HepG2 (cell line): ENCODE data around the gene SNX22. TPM values are rescaled to one million over a fixed set of nuclear protein-coding genes. Genes with fewer than 3 reads are reported as not detected.

ENCODE experiments used
- ATAC-seq: fragments of 200-7000 bp; cut with Tn5 transposase; 3 replicates; pipeline ENCODE4 v1.9.1; 2020; ENCODE audit warnings: mild to moderate bottlenecking, moderate library complexity
- BruUV-seq: library from RNA; stranded (reverse); fragments of 400-500 nt; replicated peaks from 2 replicates; lab custom pipeline; 2021; lab: Mats Ljungman, UMichigan
- CTCF ChIA-PET: fragments of 300-600 bp; formaldehyde crosslinking; extraction: SDS; loops from one replicate; lab custom pipeline; 2021; ENCODE audit warnings: low total read pairs, inconsistent platforms, low intra/inter-chr PET ratio; lab: Yijun Ruan, JAX
- POLR2A ChIA-PET: fragments of 350-600 bp; sonication (Branson Sonifier 250); formaldehyde crosslinking; loops from one replicate; lab custom pipeline; 2020; ENCODE audit warnings: antibody characterized with exemption, inconsistent platforms; lab: Yijun Ruan, JAX
- DNase-seq: peaks from one replicate; pipeline ENCODE4 v3.0.0-alpha.2; 2015; ENCODE audit warnings: low spot score
- FAIRE-seq: peaks from 3 replicates; lab custom pipeline; 2011; peaks lifted over from hg19 to GRCh38; lab: Jason Lieb, UNC
- H2AFZ ChIP-seq: one replicate; pipeline ENCODE4 v1.6.1; 2011; ENCODE audit warnings: low read length, inconsistent platforms
- H3K27ac ChIP-seq: fragments of 300-600 bp; 3 replicates; pipeline ENCODE4 v1.8.0; 2011; ENCODE audit warnings: mixed run types, mild to moderate bottlenecking, mixed read lengths, low read length, inconsistent platforms; ENCODE audit not compliant: insufficient read depth; ENCODE audit errors: extremely low read length
- H3K27me3 ChIP-seq, 2 experiments: fragments of 200-600 bp in 1 of 2; 2 replicates in 1 of 2; 3 replicates in 1 of 2; pipeline versions ENCODE4 v1.6.0 to v1.8.0; 2011; ENCODE audit warnings: low read length in 2 of 2, mild to moderate bottlenecking in 2 of 2, moderate library complexity in 2 of 2, inconsistent platforms in 1 of 2; ENCODE audit not compliant: insufficient read depth in 2 of 2, control insufficient read depth in 1 of 2
- H3K36me3 ChIP-seq, 2 experiments: fragments of 200-600 bp in 1 of 2; replicated peaks in 1 of 2; 2 replicates in 1 of 2; 3 replicates in 1 of 2; pipeline versions ENCODE4 v1.5.1 to v1.8.0; 2011; ENCODE audit warnings: low read length in 2 of 2, inconsistent platforms in 1 of 2; ENCODE audit not compliant: insufficient read depth in 2 of 2, control insufficient read depth in 1 of 2
- H3K4me1 ChIP-seq: 2 replicates; pipeline ENCODE4 v1.5.1; 2012; ENCODE audit warnings: low read length, inconsistent platforms; ENCODE audit not compliant: insufficient read depth
- H3K4me2 ChIP-seq: 2 replicates; pipeline ENCODE4 v1.6.0; 2011; ENCODE audit warnings: low read depth, low read length, inconsistent platforms
- H3K4me3 ChIP-seq, 3 experiments: fragments of 200-600 bp in 1 of 3; sonication (generic), shearing (Covaris generic) in 1 of 3; replicated peaks in 1 of 3; 2 replicates each; pipeline ENCODE4 v1.5.1; 2011 to 2016; ENCODE audit warnings: low read length in 3 of 3, inconsistent platforms in 2 of 3, low read depth in 2 of 3, mild to moderate bottlenecking in 2 of 3, control low read depth in 1 of 3, mixed read lengths in 1 of 3; ENCODE audit not compliant: insufficient read depth in 1 of 3
- H3K79me2 ChIP-seq: one replicate; pipeline ENCODE4 v1.6.1; 2011; ENCODE audit warnings: low read length, inconsistent platforms; ENCODE audit not compliant: insufficient read depth
- H3K9ac ChIP-seq: 2 replicates; pipeline ENCODE4 v1.6.0; 2011; ENCODE audit warnings: mild to moderate bottlenecking, low read depth, low read length, inconsistent platforms; ENCODE audit not compliant: insufficient read depth
- H3K9me3 ChIP-seq: 2 replicates; pipeline ENCODE4 v1.5.1; 2012; ENCODE audit warnings: mild to moderate bottlenecking, low read length
- H4K20me1 ChIP-seq: 2 replicates; pipeline ENCODE4 v1.6.0; 2011; ENCODE audit warnings: inconsistent platforms, mild to moderate bottlenecking, low read length, moderate library complexity; ENCODE audit not compliant: insufficient read depth
- RORA ChIP-seq: sonication (generic); formaldehyde crosslinking; IDR thresholded peaks from 2 replicates; pipeline ENCODE4 v1.5.0; 2020; ENCODE audit warnings: mild to moderate bottlenecking, missing genetic modification reagents, moderate library complexity
- TRIM22 ChIP-seq: fragments of 450-650 bp; IDR thresholded peaks from 2 replicates; pipeline ENCODE4 v1.6.1; 2017
- ZBTB10 ChIP-seq: sonication (generic); formaldehyde crosslinking; IDR thresholded peaks from 2 replicates; pipeline ENCODE4 v1.4.0; 2020; ENCODE audit warnings: missing genetic modification reagents, borderline replicate concordance
- ZFP36 ChIP-seq: fragments of 150-350 bp; IDR thresholded peaks from 2 replicates; pipeline ENCODE4 v1.6.1; 2018; ENCODE audit warnings: borderline replicate concordance, low read length, low read depth; ENCODE audit not compliant: partially characterized antibody
- ZNF503 ChIP-seq: sonication (generic); formaldehyde crosslinking; IDR thresholded peaks from 2 replicates; pipeline ENCODE4 v1.4.0; 2020; ENCODE audit warnings: missing genetic modification reagents
- ZNF639 ChIP-seq: conservative IDR thresholded peaks from 2 replicates; pipeline ENCODE4 v1.6.1; 2018; ENCODE audit warnings: missing genetic modification reagents
- WGBS: methylation state at CpG from one replicate; pipeline ENCODE4 v1.1.6; 2017; ENCODE audit warnings: low lambda C conversion rate; 5-methylcytosine and 5-hydroxymethylcytosine counted together
- in situ Hi-C: cut with HindIII; loops from 2 replicates; pipeline ENCODE4 v1.10.0; 2017; ENCODE audit warnings: low pct_unique_long_range_greater_than_20kb; ENCODE audit not compliant: extremely low pct_ligation_motif_present
- intact Hi-C: fragments of 100-400 bp; cut with micrococcal nuclease; formaldehyde crosslinking; loops from one replicate; pipeline ENCODE4 v1.10.0; 2022; ENCODE audit not compliant: unreplicated experiment
- polyA plus RNA-seq, 8 experiments: library from polyadenylated mRNA; depleted of rRNA in 3 of 8; stranded (reverse) in 7 of 8; unstranded in 1 of 8; fragments of >200 nt; fragmentation: Illumina TruSeq in 4 of 8; extraction: Trizol in 4 of 8; gene quantifications; 2 replicates each; pipeline versions ENCODE4 v1.2.1 to v1.2.3, GENCODE V29; 2011 to 2016; ENCODE audit warnings: low read depth in 4 of 8, missing spikeins in 1 of 8, mixed read lengths in 1 of 8; ENCODE audit not compliant: insufficient read depth in 1 of 8
- total RNA-seq, 5 experiments: library from RNA; depleted of rRNA; stranded (reverse); fragments of >200 nt; fragmentation: Illumina TruSeq; extraction: Trizol; gene quantifications; 2 replicates each; pipeline ENCODE4 v1.2.3, GENCODE V29; 2016; ENCODE audit warnings: low read depth in 1 of 5

Gene SNX22
- total and polyA plus RNA-seq, 2 of the 13 experiments (the other 11 are each of a cell fraction or from before 2014, with no cell fraction given), result 2.3 to 5.5 TPM

- H4K20me1 ChIP-seq, result no peaks in the 10 kb centered on the region
- BruUV-seq, result no TSS peak
- POLR2A ChIA-PET, result interaction anchor here (2.0 to 3.7 kb wide), 2 partner anchors 15 to 55 kb away, joined by 11 to 17 read pairs; partner anchors contain the start of genes CIAO2A and PPIB
- H3K36me3 ChIP-seq, result peaks cover 1 to 3% of the 10 kb centered on the region in 2 experiments; a peak in 1 of 5 replicates
- no peak overlapping the region for H3K4me2 ChIP-seq
- WGBS, result 73% methylated on average over 3 of the region's 3 CpGs
- no peak overlapping the region for H3K27ac ChIP-seq
- no peak for ATAC-seq
- in situ Hi-C loops, result no loop called here
- intact Hi-C loops, result no loop called here
- H3K9ac ChIP-seq, result no peak overlapping the region
- no peaks in the 10 kb centered on the region for H3K79me2 ChIP-seq
- no peaks in the 10 kb centered on the region for H3K27me3 ChIP-seq
- FAIRE-seq, result no peak
- TF ChIP-seq ZNF503 (no peak), ZNF639 (CRISPR knock-in tag) (no peak), RORA (CRISPR knock-in tag) (no peak), ZBTB10 (CRISPR knock-in tag) (no peak), ZFP36 (no peak), TRIM22 (no peak)
- CTCF ChIA-PET, result no interaction called here
- H2AFZ ChIP-seq, result no peak overlapping the region
- no peak for DNase-seq
- peaks cover 68% of the 10 kb centered on the region for H3K4me1 ChIP-seq
- H3K4me3 ChIP-seq, result no peak overlapping the region
- H3K9me3 ChIP-seq, result no peaks in the 10 kb centered on the region
These were observed 3.0 kb upstream of the SNX22 start for GRCh38 chr15:64148581-64148980.
